A549 treated with GW870086 at 1 μM for 4 hours (cell line): Measurements from ENCODE around the gene PRKCSH. TPM values are rescaled to one million over a fixed set of nuclear protein-coding genes. Genes with fewer than 3 reads are reported as not detected.

Experiments used
- total RNA-seq: library from RNA; stranded (reverse); fragments of 200-300 nt; extraction: Qiagen RNA extraction; gene quantifications from 5 replicates; pipeline ENCODE4 v1.2.3, GENCODE V29; 2022; ENCODE audit warnings: low read depth

Gene PRKCSH, protein sequence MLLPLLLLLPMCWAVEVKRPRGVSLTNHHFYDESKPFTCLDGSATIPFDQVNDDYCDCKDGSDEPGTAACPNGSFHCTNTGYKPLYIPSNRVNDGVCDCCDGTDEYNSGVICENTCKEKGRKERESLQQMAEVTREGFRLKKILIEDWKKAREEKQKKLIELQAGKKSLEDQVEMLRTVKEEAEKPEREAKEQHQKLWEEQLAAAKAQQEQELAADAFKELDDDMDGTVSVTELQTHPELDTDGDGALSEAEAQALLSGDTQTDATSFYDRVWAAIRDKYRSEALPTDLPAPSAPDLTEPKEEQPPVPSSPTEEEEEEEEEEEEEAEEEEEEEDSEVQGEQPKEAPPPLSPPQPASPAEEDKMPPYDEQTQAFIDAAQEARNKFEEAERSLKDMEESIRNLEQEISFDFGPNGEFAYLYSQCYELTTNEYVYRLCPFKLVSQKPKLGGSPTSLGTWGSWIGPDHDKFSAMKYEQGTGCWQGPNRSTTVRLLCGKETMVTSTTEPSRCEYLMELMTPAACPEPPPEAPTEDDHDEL
- total RNA-seq: 242 to 262 TPM (median 254 TPM) in 5 replicates

DNA sequence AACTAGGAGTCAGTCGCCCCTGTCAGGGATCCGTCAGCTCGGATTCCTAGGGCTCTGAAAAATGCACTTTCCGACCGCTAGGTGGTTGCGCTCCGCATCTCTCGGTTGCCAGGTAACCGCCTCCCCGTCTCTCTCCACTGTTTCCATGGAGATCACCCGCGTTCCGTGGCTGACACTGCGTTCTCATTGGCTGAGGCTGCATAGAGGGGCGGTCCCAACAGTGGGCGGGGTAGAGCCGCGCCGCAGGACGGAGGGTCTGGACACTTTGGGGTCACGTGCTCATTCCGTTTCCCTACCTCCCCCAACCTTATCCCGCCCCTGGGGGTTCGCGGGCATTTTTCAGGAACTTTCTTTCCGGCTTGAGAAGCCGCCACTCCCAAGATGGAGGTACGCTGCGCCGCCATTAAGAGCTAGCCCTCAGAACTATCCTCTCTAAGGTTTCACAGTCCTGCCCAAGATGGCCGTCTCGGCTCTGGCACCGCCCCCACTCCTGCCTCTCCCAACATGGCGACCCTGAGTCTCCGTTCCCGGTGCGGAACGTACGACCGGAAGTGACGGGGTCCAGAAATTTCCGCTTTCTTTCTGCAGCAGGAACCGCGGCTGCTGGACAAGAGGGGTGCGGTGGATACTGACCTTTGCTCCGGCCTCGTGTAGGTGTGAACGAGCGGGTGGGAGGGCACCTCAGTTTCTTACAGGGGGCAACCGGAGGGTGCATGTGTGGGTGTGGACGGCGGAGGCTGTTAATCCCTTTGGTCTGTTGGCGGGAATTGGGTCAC, at the start of gene PRKCSH, which contains the start of gene ODAD3:
Gene PRKCSH, plus strand, starts transcription at position 579 of the 776 bp plus-strand sequence. CDS start 483 bp downstream, outside the sequence.
Gene ODAD3, minus strand, starts transcription at position 65 of the 776 bp plus-strand sequence. CDS start 105 bp downstream, outside the sequence.

DNA sequence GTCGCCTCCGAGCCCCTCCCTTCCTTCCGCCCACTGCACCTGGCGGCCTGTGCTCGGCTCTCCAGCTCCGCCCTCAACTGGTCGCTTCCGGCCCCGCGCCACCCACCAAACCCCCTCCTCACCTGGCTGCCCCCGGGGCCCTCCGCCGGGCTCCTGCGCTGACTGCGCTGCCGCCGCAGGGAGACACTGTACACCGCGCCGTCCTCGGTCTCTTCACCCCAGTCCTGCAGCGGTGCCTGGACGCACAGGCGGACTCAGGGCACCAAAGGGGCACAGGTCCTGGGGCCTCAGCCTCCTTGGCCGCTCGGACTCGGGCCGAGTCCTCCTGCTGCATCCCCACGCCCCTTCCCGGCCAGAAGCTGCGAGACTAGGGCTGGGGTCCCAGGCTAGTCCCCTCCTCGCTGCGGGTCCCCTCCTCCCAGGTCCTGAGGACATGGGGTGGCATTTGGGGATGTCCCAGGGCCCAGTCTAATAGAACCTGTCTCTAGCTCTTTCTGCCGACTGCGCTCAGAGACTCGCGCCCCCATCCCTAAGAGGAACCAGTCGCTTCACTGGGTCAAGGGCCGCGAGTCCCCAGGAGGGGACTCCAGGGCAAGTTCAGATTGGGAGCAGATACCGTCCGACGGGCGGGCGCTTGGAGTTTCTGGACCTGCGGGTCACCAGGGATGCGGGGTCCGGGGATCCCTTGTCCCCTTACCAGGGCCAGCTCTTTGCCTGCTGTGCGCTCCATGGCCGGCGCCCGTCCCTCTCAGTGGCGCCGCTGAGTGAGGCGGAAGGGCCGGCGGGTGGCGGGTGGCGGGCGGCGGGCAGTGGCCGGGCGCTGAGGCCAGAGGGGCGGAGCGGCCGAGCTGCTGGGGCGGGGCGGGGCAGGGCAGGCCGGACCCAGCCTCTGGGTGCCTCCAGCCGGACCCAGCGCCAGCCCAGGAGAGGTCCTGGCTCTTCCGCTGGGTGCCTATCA, 16.6 kb upstream of the PRKCSH start, which contains the start of gene RGL3:
Gene RGL3, minus strand, starts transcription at position 766 of the 958 bp plus-strand sequence. Its CDS starts 36 bp downstream, at position 730.

DNA sequence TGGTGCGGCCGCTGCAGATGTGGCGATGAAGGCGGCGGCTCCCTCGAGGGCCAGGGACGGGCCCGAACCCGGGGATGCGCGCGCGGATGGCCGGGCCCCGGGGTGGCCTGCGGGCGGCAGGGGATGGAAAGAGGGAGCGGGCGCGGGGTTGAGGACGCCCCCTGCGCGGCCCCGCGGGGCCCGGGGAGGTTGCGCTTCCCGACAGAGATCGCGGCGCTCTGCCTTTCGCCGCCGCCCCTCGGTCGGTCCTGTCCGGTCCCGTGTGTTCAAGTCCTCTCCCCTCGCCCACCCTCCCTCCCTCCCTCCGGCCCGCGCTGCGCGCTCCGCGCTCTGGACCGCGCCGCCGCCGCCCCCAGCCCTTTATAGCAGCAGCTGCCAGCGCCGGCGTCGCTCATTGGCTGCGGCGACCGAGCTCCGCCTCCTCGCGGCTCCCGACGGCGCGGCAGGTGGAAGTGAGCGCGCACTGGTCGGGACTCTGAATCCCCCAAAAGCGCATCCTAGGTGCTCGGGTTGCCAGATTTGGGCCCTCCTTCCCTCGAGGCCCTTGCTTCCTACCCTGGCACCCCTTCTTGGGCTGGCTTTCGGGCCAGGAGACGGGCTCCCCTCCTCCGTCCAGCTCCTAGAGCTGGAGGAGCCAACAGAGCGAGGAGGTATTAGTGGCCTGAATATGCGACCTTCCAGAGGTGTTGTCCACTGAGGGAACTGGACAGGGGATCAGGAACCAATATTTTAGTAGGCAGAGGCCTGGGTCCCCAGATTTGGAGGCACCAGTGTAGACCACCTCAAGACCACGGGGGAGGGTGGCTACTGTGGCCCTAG, 45.5 kb downstream of the PRKCSH start, which contains the start of gene ELAVL3:
Gene ELAVL3, minus strand, starts transcription at position 332 of the 819 bp plus-strand sequence. CDS start 438 bp downstream, outside the sequence.

Other genes with a start within 250 kb of the PRKCSH start
- gene KANK2, start 238.1 kb upstream of the PRKCSH start, total RNA-seq: 38.1 to 62.3 TPM (median 57.4 TPM) in 5 replicates
- gene ANGPTL8, start 196.0 kb upstream of the PRKCSH start, total RNA-seq: not detected in 5 replicates
- 6.6 to 10.9 TPM (median 9.9 TPM) in 5 replicates for gene DOCK6, start 173.1 kb upstream of the PRKCSH start, total RNA-seq
- gene TSPAN16, start 139.5 kb upstream of the PRKCSH start, total RNA-seq: not detected in 5 replicates
- gene RAB3D, start 96.0 kb upstream of the PRKCSH start, total RNA-seq: 3.3 to 5.0 TPM (median 4.4 TPM) in 5 replicates
- 93.3 to 126 TPM (median 112 TPM) in 5 replicates for gene TMEM205, start 89.4 kb upstream of the PRKCSH start, total RNA-seq
- 3.1 to 4.8 TPM (median 4.0 TPM) in 5 replicates for gene CCDC159, start 89.1 kb upstream of the PRKCSH start, total RNA-seq
- 7.3 to 10.9 TPM (median 9.5 TPM) in 5 replicates for gene PLPPR2, start 80.2 kb upstream of the PRKCSH start, total RNA-seq
- gene SWSAP1, start 61.0 kb upstream of the PRKCSH start, total RNA-seq: 1.5 to 2.2 TPM (median 2.0 TPM) in 5 replicates
- 3.1 to 6.8 TPM (median 4.0 TPM) in 5 replicates for gene EPOR, start 51.3 kb upstream of the PRKCSH start, total RNA-seq
- 0.66 to 2.4 TPM (median 1.9 TPM) in 5 replicates for gene RGL3, start 16.3 kb upstream of the PRKCSH start, total RNA-seq
- 0.82 to 2.4 TPM (median 1.1 TPM) in 5 replicates for gene ODAD3, start 514 bp upstream of the PRKCSH start, total RNA-seq
- 0.05 to 0.19 TPM (median 0.11 TPM) in 4 of 5 replicates, not detected in the other for gene ELAVL3, start 45.4 kb downstream of the PRKCSH start, total RNA-seq
- gene ZNF653, start 70.2 kb downstream of the PRKCSH start, total RNA-seq: 3.6 to 6.0 TPM (median 4.2 TPM) in 5 replicates
- gene ECSIT, start 93.5 kb downstream of the PRKCSH start, total RNA-seq: 25.8 to 32.7 TPM (median 31.3 TPM) in 5 replicates
- gene CNN1, start 103.2 kb downstream of the PRKCSH start, total RNA-seq: 0.25 to 0.80 TPM (median 0.48 TPM) in 5 replicates
- 90.8 to 109 TPM (median 97.1 TPM) in 5 replicates for gene ELOF1, start 123.6 kb downstream of the PRKCSH start, total RNA-seq
- 0.26 to 0.55 TPM (median 0.39 TPM) in 4 of 5 replicates, not detected in the other for gene ACP5, start 142.0 kb downstream of the PRKCSH start, total RNA-seq
- gene ZNF627, start 161.8 kb downstream of the PRKCSH start, total RNA-seq: 2.0 to 5.0 TPM (median 3.8 TPM) in 5 replicates